Cardiac fibroblast (primary cell): Measurements from ENCODE around the gene ZNF467.

Experiments used
- DNase-seq, 2 donors: peaks; one replicate each; pipeline versions ENCODE4 v3.0.0 to v3.0.0-alpha.2; 2010; ENCODE audit warnings: low read depth in 2 of 2
- H3K4me3 ChIP-seq, 2 donors: replicated peaks in 1 of 2; 1 replicate in 1 of 2; 2 replicates in 1 of 2; pipeline ENCODE4 v1.5.1; 2011; ENCODE audit warnings: low read depth in 2 of 2, low read length in 2 of 2, mild to moderate bottlenecking in 2 of 2, moderate library complexity in 1 of 2
- TF ChIP-seq, protein P1 (sequence below): IDR thresholded peaks from one replicate; pipeline ENCODE4 v1.5.1; 2011; ENCODE audit warnings: low read depth, mild to moderate bottlenecking, low read length, inconsistent platforms

Gene ZNF467

DNA sequence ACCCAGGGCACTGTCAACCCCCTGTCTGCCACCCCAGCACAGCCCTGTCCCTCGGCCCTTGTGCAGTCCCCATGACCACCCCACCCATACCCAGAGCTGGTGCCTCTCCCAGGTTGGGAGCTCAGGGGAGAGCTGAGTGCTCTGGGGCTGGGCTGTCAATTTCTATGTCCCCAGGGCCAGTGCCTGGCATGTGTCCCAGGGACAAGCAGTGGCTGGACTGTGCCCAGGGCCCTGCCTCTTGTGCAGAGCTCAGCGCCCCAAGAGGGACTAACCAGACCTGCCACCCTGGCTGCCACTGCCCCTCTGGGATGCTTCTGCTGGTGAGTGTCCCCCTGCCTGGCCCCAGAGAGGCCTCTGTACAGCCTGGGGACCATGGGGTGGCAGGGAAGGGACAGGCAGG lies 35.8 kb upstream of the ZNF467 start:
- TF ChIP-seq, protein P1, sequence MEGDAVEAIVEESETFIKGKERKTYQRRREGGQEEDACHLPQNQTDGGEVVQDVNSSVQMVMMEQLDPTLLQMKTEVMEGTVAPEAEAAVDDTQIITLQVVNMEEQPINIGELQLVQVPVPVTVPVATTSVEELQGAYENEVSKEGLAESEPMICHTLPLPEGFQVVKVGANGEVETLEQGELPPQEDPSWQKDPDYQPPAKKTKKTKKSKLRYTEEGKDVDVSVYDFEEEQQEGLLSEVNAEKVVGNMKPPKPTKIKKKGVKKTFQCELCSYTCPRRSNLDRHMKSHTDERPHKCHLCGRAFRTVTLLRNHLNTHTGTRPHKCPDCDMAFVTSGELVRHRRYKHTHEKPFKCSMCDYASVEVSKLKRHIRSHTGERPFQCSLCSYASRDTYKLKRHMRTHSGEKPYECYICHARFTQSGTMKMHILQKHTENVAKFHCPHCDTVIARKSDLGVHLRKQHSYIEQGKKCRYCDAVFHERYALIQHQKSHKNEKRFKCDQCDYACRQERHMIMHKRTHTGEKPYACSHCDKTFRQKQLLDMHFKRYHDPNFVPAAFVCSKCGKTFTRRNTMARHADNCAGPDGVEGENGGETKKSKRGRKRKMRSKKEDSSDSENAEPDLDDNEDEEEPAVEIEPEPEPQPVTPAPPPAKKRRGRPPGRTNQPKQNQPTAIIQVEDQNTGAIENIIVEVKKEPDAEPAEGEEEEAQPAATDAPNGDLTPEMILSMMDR: no peak
- DNase-seq: no peak
- H3K4me3 ChIP-seq: no peak overlapping the region

DNA sequence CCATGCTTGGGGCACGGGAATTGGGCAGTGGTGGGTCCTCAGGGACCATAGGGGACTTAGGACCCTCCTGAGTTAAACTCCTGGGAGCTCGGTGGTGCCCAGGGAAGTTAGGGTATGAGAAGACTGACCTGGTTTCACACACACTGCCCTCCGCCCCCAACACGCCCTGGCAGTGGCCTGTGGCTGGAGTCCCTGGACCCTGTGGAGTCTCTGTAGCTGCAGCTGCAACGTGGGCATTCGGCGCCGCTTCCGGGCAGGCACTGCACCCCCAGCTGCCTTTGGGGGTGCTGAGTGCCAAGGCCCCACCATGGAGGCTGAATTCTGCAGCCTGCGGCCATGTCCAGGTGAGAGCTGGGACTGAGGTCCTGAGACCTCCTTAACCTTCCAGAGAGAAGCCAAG lies 34.9 kb upstream of the ZNF467 start:
- no peak overlapping the region for H3K4me3 ChIP-seq
- no peak for DNase-seq
- TF ChIP-seq, protein P1: no peak

DNA sequence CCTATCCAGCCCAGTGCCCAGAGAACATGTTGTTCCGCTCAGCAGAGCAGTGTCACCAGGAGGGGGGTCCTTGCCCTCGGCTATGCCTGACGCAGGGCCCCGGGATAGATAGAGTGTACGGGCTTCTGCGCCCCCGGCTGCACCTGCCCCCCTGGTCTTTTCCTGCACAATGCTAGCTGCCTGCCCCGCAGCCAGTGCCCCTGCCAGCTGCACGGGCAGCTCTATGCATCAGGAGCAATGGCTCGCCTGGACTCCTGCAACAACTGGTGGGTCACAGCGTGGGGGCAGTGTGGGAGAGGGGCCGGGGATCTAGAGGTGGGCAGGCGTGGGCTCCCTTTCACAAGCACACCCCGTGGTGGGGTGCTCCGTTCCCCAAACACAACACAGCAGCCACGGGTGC lies 33.3 kb upstream of the ZNF467 start:
- H3K4me3 ChIP-seq: no peak overlapping the region
- TF ChIP-seq, protein P1: no peak
- DNase-seq: no peak

DNA sequence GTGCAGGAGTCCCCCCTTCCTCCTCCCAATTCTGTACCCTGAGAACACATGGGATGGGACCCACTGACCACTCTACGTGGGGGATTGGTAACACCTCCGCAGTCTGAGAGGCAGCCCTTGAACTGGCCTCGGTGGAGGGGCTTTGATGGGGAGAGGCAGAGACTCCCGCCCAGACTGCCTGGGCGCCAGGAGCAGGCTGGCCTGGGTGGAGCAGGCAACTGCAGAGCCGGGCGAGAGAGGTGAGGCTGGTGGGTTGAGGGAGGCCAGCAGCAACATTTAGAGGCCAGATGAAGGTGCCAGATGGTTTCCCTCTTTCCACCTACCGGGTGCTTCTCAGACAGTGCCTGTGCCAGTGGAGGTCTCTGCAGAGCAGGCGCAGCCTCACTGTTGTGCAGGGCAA lies 30.7 kb upstream of the ZNF467 start:
- no peak for DNase-seq
- TF ChIP-seq, protein P1: no peak
- H3K4me3 ChIP-seq: no peak overlapping the region

DNA sequence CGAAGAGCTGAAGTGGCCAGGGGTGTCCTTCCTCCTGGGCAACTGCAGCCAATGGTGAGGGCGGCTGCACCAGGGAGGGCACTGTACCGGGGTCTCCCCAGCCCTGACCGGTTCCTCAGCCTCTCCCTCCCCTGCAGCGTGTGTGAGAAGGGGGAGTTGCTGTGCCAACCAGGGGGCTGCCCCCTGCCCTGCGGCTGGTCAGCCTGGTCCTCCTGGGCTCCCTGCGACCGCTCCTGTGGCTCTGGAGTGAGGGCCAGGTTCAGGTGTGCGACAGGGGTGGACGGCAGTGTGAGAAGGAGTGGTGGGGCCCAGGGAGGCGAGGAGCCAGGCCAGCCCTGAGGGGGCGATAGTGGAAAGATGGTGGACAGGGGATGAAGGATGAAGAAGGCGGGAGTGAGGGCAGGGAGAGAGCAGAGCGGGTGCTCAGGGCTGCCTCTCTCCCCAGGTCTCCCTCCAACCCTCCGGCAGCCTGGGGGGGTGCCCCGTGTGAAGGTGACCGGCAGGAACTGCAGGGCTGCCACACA lies 30.2 kb upstream of the ZNF467 start:
- TF ChIP-seq, protein P1: no peak
- no peak overlapping the region for H3K4me3 ChIP-seq
- DNase-seq: no peak

DNA sequence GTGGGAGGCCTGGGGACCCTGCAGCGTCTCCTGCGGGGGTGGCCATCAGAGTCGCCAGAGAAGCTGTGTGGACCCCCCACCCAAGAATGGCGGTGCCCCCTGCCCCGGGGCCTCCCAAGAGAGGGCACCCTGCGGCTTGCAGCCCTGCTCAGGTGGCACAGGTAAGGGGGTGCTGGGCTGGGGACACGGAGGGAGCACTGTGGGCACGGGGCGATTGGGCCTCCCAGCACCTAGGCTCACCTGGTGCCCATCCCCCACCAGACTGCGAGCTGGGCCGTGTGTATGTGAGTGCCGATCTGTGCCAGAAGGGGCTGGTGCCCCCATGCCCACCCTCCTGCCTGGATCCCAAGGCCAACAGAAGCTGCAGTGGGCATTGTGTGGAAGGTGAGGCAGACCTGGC lies 29.6 kb upstream of the ZNF467 start:
- TF ChIP-seq, protein P1: no peak
- H3K4me3 ChIP-seq: no peak overlapping the region

DNA sequence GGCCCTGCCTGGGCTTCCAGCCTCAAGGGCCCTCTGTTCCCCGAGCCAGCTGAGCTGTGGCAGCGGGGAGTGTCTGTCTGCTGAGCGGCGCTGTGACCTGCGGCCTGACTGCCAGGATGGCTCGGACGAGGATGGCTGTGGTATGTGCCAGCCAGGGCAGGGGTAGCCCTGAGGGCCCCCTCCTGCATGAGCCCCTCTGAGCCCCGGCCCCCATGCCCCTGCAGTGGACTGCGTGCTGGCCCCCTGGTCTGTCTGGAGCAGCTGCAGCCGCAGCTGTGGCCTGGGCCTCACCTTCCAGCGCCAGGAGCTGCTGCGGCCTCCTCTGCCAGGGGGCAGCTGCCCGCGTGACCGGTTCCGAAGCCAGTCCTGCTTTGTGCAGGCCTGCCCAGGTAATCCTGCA lies 28.4 kb upstream of the ZNF467 start:
- TF ChIP-seq, protein P1: no peak
- H3K4me3 ChIP-seq: no peak overlapping the region
- no peak for DNase-seq

More for the DNA sequence above, 29.6 kb upstream of the ZNF467 start:
- DNase-seq: no peak
